ENCODE results near the gene OR4E1.

DNA sequence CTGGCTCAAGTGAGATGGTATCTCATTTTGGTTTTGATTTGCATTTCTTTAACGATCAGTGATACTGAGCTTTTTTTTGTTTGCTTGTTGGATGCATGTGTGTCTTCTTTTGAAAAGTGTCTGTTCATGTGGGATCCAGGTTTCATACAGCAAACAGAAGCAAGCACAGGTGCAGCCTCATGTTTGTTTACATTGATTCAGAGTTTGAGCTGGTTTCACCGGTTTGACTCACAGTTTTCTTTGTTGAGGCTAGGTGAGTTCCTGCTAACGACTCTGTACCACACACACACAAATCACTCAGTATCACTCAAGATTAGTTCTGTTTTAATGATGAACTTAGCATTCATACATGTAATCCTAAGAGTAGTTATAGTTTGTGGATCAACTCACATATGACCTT is 42.5 kb downstream of the OR4E1 start:
- TF ChIP-seq POLR2A (IDR thresholded peaks at IDR 0.05) (no peak), CTCF (IDR thresholded peaks at IDR 0.05) (no peak)
